Neuronal stem cell (in vitro differentiated cells): Measurements from ENCODE around the gene SLC22A7.

ENCODE experiments used
- DNase-seq: peaks from one replicate; pipeline ENCODE4 v3.0.0-alpha.2; 2013; ENCODE audit warnings: low spot score
- H2AFZ ChIP-seq: one replicate; pipeline ENCODE4 v1.6.1; 2013; ENCODE audit warnings: mild to moderate bottlenecking, low read length, inconsistent platforms
- H2AK5ac ChIP-seq: 2 replicates; pipeline ENCODE4 v1.6.1; 2013; ENCODE audit warnings: low read depth, mild to moderate bottlenecking, inconsistent platforms, low read length, moderate library complexity, mixed read lengths
- H2BK120ac ChIP-seq: 2 replicates; pipeline ENCODE4 v1.6.1; 2013; ENCODE audit warnings: low read depth, mild to moderate bottlenecking, inconsistent platforms, low read length, moderate library complexity, mixed read lengths
- H2BK12ac ChIP-seq: one replicate; pipeline ENCODE4 v1.6.1; 2013; ENCODE audit warnings: low read length, inconsistent platforms
- H2BK15ac ChIP-seq: 2 replicates; pipeline ENCODE4 v1.6.1; 2013; ENCODE audit warnings: mild to moderate bottlenecking, low read length, inconsistent platforms, mixed read lengths
- H2BK5ac ChIP-seq: one replicate; pipeline ENCODE4 v1.6.1; 2013; ENCODE audit warnings: inconsistent platforms, mild to moderate bottlenecking, low read length, moderate library complexity
- H3K14ac ChIP-seq: one replicate; pipeline ENCODE4 v1.6.1; 2013; ENCODE audit warnings: low read length, inconsistent platforms
- H3K18ac ChIP-seq: 2 replicates; pipeline ENCODE4 v1.6.1; 2013; ENCODE audit warnings: low read length, inconsistent platforms
- H3K23ac ChIP-seq: 2 replicates; pipeline ENCODE4 v1.6.1; 2013; ENCODE audit warnings: low read depth, mild to moderate bottlenecking, mixed read lengths, low read length, inconsistent platforms; ENCODE audit not compliant: poor library complexity
- H3K27ac ChIP-seq: replicated peaks from 3 replicates; pipeline ENCODE4 v1.5.1; 2013; ENCODE audit warnings: low read length, inconsistent platforms
- H3K27me3 ChIP-seq, 3 experiments: 2 replicates each; pipeline ENCODE4 v1.6.1; 2013; ENCODE audit warnings: low read length in 3 of 3, mild to moderate bottlenecking in 2 of 3, inconsistent platforms in 1 of 3, low read depth in 1 of 3, mixed read lengths in 1 of 3, moderate library complexity in 1 of 3; ENCODE audit not compliant: control insufficient read depth in 3 of 3, insufficient read depth in 3 of 3
- H3K36me3 ChIP-seq, 2 donors: replicated peaks in 1 of 2; 2 replicates each; pipeline ENCODE4 v1.6.1; 2013; ENCODE audit warnings: low read length in 2 of 2; ENCODE audit not compliant: control insufficient read depth in 2 of 2, insufficient read depth in 2 of 2
- H3K4ac ChIP-seq: 2 replicates; pipeline ENCODE4 v1.6.1; 2013; ENCODE audit warnings: inconsistent platforms, mild to moderate bottlenecking, low read length, moderate library complexity
- H3K4me1 ChIP-seq, 2 donors: 1 replicate in 1 of 2; 2 replicates in 1 of 2; pipeline ENCODE4 v1.6.1; 2013; ENCODE audit warnings: low read length in 2 of 2, low read depth in 1 of 2; ENCODE audit not compliant: control insufficient read depth in 2 of 2, insufficient read depth in 1 of 2
- H3K4me2 ChIP-seq: one replicate; pipeline ENCODE4 v1.6.1; 2013; ENCODE audit warnings: mild to moderate bottlenecking, low read length, inconsistent platforms; ENCODE audit not compliant: insufficient read depth, poor library complexity, severe bottlenecking
- H3K4me3 ChIP-seq, 2 donors: 2 replicates each; pipeline ENCODE4 v1.5.1; 2013; ENCODE audit warnings: low read length in 2 of 2, mild to moderate bottlenecking in 2 of 2, inconsistent platforms in 1 of 2, moderate library complexity in 1 of 2
- H3K79me1 ChIP-seq: one replicate; pipeline ENCODE4 v1.6.1; 2013; ENCODE audit warnings: low read depth, mild to moderate bottlenecking, inconsistent platforms, low read length, moderate library complexity
- H3K9ac ChIP-seq: one replicate; pipeline ENCODE4 v1.6.1; 2013; ENCODE audit warnings: mild to moderate bottlenecking, low read depth, low read length, inconsistent platforms; ENCODE audit not compliant: poor library complexity
- H3K9me3 ChIP-seq, 2 donors: replicated peaks in 1 of 2; 2 replicates each; pipeline versions ENCODE3 to v1.6.1; 2013; ENCODE audit warnings: low read length in 2 of 2, mild to moderate bottlenecking in 2 of 2, inconsistent platforms in 1 of 2, low read depth in 1 of 2, mixed read lengths in 1 of 2, moderate library complexity in 1 of 2; ENCODE audit not compliant: control insufficient read depth in 2 of 2, insufficient read depth in 1 of 2
- H4K8ac ChIP-seq: one replicate; pipeline ENCODE4 v1.6.1; 2013; ENCODE audit warnings: low read depth, mild to moderate bottlenecking, inconsistent platforms, low read length, moderate library complexity
- H4K91ac ChIP-seq: one replicate; pipeline ENCODE4 v1.6.1; 2013; ENCODE audit warnings: low read length, low read depth, mild to moderate bottlenecking, inconsistent platforms; ENCODE audit not compliant: poor library complexity
- WGBS, 2 donors: extraction: QIAGEN DNeasy Blood & Tissue Kit; methylation state at CpG; one replicate each; pipeline ENCODE4 v1.1.7; 2013; ENCODE audit warnings: missing lambda C conversion rate in 2 of 2, mixed read lengths in 1 of 2; ENCODE audit not compliant: insufficient read length in 2 of 2, insufficient replicate concordance in 1 of 2; ENCODE audit errors: extremely low coverage in 2 of 2; 5-methylcytosine and 5-hydroxymethylcytosine counted together

The SLC22A7 gene

DNA sequence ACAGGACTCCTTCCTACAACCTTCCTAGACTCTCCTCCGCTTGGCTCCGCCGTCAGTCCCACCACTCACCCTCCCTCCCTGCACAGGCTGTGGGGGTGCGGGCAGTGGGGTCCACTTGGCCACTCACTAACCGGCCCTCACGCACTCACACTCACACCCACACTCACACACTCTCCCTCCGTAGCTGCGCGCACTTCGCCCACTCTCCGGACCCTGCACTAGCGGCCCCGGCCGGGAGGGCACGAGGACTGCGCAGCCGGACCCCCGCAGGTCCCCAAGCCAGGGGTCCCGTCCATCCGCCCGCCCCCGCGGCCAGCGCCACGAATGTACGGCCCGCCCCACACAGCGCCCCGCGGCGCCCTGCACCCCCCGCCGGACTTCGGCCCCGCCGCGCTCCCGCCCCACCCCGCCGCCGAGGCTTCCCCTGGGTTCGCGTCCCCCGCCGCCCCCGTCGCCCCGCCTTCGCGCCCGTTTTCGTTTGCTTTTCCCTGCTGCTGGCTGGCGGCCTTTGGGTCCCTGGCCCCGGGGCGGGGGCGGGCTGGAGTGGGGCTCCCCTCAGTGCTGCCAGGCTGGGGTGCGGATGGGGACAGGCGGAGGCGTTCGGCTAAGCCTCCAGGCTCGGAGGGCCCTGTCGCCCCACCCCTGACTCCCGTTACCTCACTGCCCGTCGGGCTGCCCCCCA, 23.0 kb upstream of the SLC22A7 start:
- H3K36me3 ChIP-seq = no peaks in the 10 kb centered on the region
- H3K4ac ChIP-seq = no peak overlapping the region
- H2BK15ac ChIP-seq = peak overlapping the region; percentile 77
- peak overlapping the region; percentile 66 for H2AFZ ChIP-seq
- no peak overlapping the region for H2BK5ac ChIP-seq
- no peak overlapping the region for H2BK120ac ChIP-seq
- WGBS, 2 donors = no CpG with 5 or more reads among the region's 65 CpGs
- peaks cover 24 to 38% of the 10 kb centered on the region in 2 donors for H3K4me1 ChIP-seq
- no peak overlapping the region for H2BK12ac ChIP-seq
- no peak overlapping the region for H4K8ac ChIP-seq
- peaks cover 0 to 33% (median 18%) of the 10 kb centered on the region in 3 experiments for H3K27me3 ChIP-seq
- H3K4me2 ChIP-seq = peak overlapping the region; percentile 79
- H3K79me1 ChIP-seq = no peaks in the 10 kb centered on the region
- H3K4me3 ChIP-seq = peak overlapping the region in 1 of 2 donors; percentile 73
- peak overlapping the region; percentile 86 for H3K9ac ChIP-seq
- peak overlapping the region; percentile 70 for H3K23ac ChIP-seq
- H3K9me3 ChIP-seq = no peaks in the 10 kb centered on the region
- H3K18ac ChIP-seq = peak overlapping the region; percentile 95
- no peak overlapping the region for H4K91ac ChIP-seq
- no peak for DNase-seq
- H2AK5ac ChIP-seq = peak overlapping the region; percentile 8
- H3K14ac ChIP-seq = no peak overlapping the region
- no peak overlapping the region for H3K27ac ChIP-seq

DNA sequence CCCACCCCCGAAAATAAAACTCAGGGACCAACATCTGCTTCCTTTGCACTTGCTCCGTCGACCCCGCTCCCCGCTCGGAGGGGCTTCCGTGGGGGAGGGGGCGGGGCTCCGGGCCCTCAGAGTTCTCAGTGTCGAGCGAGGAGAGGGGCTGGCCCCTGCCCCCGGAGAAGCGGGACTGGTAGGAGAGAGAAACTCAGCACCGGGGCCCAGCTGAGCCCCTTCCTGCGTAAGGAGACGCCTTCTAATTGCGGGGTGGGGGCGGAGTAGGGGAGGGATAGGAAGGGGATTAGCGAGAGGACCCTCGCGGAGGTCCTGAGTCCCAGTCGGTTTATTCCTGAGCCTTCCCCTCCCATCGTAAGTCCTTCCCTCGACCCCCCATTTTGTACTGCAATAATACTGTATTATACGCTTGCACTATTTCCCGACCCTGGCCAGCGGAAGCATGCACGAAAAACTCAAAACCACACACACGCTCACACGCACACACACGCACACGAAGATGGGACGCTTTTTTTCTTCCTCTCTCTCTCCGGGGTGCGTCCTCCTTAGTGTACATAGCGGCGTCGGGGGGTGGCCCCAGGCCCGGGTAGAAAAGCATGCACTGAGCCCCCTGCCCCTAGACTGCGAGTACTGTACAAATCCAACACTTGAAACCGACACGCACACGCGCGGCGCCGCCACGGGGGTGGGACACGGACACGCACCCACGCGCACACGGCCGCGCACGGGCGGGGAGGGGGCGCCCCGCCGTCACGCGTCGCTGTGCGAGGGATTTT, 22.1 kb upstream of the SLC22A7 start:
- Histone ChIP-seq H3K4me3 (peak overlapping the region in 1 of 2 donors; percentile 66), H4K8ac (no peak overlapping the region), H3K36me3 (no peaks in the 10 kb centered on the region), H3K27ac (no peak overlapping the region), H3K14ac (no peak overlapping the region), H2BK12ac (peak overlapping the region; percentile 59), H3K4ac (peak overlapping the region; percentile 53), H2BK120ac (no peak overlapping the region), H2BK5ac (no peak overlapping the region), H2BK15ac (peak overlapping the region; percentile 10), H3K23ac (peak overlapping the region; percentile 62), H3K18ac (peak overlapping the region; percentile 95), H3K9me3 (no peaks in the 10 kb centered on the region), H2AK5ac (peak overlapping the region; percentile 79), H3K79me1 (no peaks in the 10 kb centered on the region), H3K4me1 (peaks cover 24 to 32% of the 10 kb centered on the region in 2 donors), H2AFZ (peak overlapping the region; percentile 66), H3K27me3 (peaks cover 0 to 34% (median 18%) of the 10 kb centered on the region in 3 experiments), H4K91ac (no peak overlapping the region), H3K4me2 (peak overlapping the region; percentile 79), H3K9ac (peak overlapping the region; percentile 73)
- WGBS, 2 donors = no CpG with 5 or more reads among the region's 64 CpGs
- no peak for DNase-seq

- Histone ChIP-seq H2AFZ (peak overlapping the region; percentile 66), H2BK5ac (peak overlapping the region; percentile 45), H3K4ac (peak overlapping the region; percentile 53), H2BK120ac (peak overlapping the region; percentile 23), H3K9me3 (no peaks in the 10 kb centered on the region), H4K91ac (no peak overlapping the region), H3K4me3 (peak overlapping the region in 1 of 2 donors; percentile 66), H3K18ac (peak overlapping the region; percentile 95), H3K79me1 (no peaks in the 10 kb centered on the region), H3K36me3 (no peaks in the 10 kb centered on the region), H4K8ac (no peak overlapping the region), H2AK5ac (peak overlapping the region; percentile 85), H3K4me1 (peaks cover 24 to 32% of the 10 kb centered on the region in 2 donors), H3K9ac (peak overlapping the region; percentile 73), H3K23ac (peak overlapping the region; percentile 62), H2BK15ac (peak overlapping the region; percentile 72), H3K14ac (no peak overlapping the region), H3K27me3 (peaks cover 0 to 34% (median 18%) of the 10 kb centered on the region in 3 experiments), H3K27ac (no peak overlapping the region), H2BK12ac (peak overlapping the region; percentile 98), H3K4me2 (peak overlapping the region; percentile 79)
- no peak for DNase-seq
- WGBS, 2 donors = no CpG with 5 or more reads among the region's 11 CpGs
These were observed 21.3 kb upstream of the SLC22A7 start for GRCh38 chr6:43276577-43277305.
